Transverse colon (tissue), 3 donors: Measurements from ENCODE around the gene C12orf56.

ENCODE experiments used
- CTCF ChIP-seq, 5 experiments: fragments of 200-600 bp in 3 of 5; fragments of 450-650 bp in 2 of 5; sonication (generic) in 3 of 5; IDR thresholded peaks; 1 replicate in 2 of 5; 2 replicates in 3 of 5; pipeline ENCODE4 v1.5.1; 2016 to 2017; ENCODE audit warnings: antibody characterized with exemption in 5 of 5, inconsistent platforms in 3 of 5, mild to moderate bottlenecking in 2 of 5, moderate library complexity in 1 of 5
- POLR2A ChIP-seq: fragments of 450-650 bp; IDR thresholded peaks from one replicate; pipeline ENCODE4 v1.6.1; 2016; ENCODE audit warnings: antibody characterized with exemption, mild to moderate bottlenecking, moderate library complexity

GRCh38 chr12:64325055-64325454 lies 65.5 kb downstream of the C12orf56 start:
- no peak for TF ChIP-seq CTCF (IDR thresholded peaks at IDR 0.05)
- no peak for TF ChIP-seq POLR2A
